HCT116 (cell line): ENCODE results near the gene BATF3. TPM values are rescaled to one million over a fixed set of nuclear protein-coding genes. Genes with fewer than 3 reads are reported as not detected.

ENCODE experiments used
- ATAC-seq: fragments of 200-7000 bp; cut with Tn5 transposase; 2 replicates; pipeline ENCODE4 v1.9.1; 2020; ENCODE audit warnings: mild to moderate bottlenecking, moderate library complexity
- BruUV-seq: library from RNA; stranded (reverse); fragments of 400-500 nt; replicated peaks from 2 replicates; lab custom pipeline; 2021; lab: Mats Ljungman, UMichigan
- CTCF ChIA-PET: fragments of 300-600 bp; sonication (Branson Sonifier 250); formaldehyde crosslinking; loops from one replicate; lab custom pipeline; 2021; ENCODE audit warnings: antibody characterized with exemption; lab: Charles Lee
- POLR2A ChIA-PET: fragments of 300-600, 350-600 bp; sonication (Branson Sonifier 250); formaldehyde crosslinking; loops from one replicate; lab custom pipeline; 2021; ENCODE audit warnings: antibody characterized with exemption; lab: Charles Lee
- RAD21 ChIA-PET, 2 experiments: fragments of 300-600 bp; sonication (Branson Sonifier 250); formaldehyde crosslinking; loops; one replicate each; lab custom pipeline; 2023; ENCODE audit warnings: low total read pairs in 2 of 2; ENCODE audit not compliant: uncharacterized antibody in 2 of 2, unreplicated experiment in 2 of 2, low non-redundant PET in 1 of 2; lab: Charles Lee
- DNase-seq: peaks from one replicate; pipeline ENCODE4 v3.0.0-alpha.2; 2010; ENCODE audit warnings: low read depth, low spot score
- H2AFZ ChIP-seq: fragments of 200-600 bp; shearing (Covaris generic), sonication (generic); 2 replicates; pipeline ENCODE4 v1.6.1; 2017; ENCODE audit warnings: low read depth, mixed run types, mixed read lengths, antibody characterized with exemption, low read length; ENCODE audit not compliant: poor library complexity, severe bottlenecking
- H3K27ac ChIP-seq: 2 replicates; pipeline ENCODE4 v1.5.1; 2012; ENCODE audit warnings: low read depth, low read length
- H3K27me3 ChIP-seq: fragments of 200-600 bp; sonication (generic); 2 replicates; pipeline ENCODE4 v1.6.1; 2016; ENCODE audit warnings: mixed run types, low read length, mixed read lengths; ENCODE audit not compliant: insufficient read depth
- H3K36me3 ChIP-seq, 2 experiments: fragments of 200-500 bp in 1 of 2; fragments of 200-600 bp in 1 of 2; sonication (Bioruptor generic) in 1 of 2; sonication (generic) in 1 of 2; 2 replicates each; pipeline versions ENCODE4 v1.5.1 to v1.6.1; 2014 to 2016; ENCODE audit warnings: low read length in 2 of 2, inconsistent platforms in 1 of 2, mixed read lengths in 1 of 2, mixed run types in 1 of 2; ENCODE audit not compliant: insufficient read depth in 2 of 2, control insufficient read depth in 1 of 2
- H3K4me1 ChIP-seq, 2 experiments: fragments of 200-600 bp in 1 of 2; sonication (generic) in 1 of 2; 2 replicates each; pipeline versions ENCODE4 v1.5.1 to v1.6.1; 2012 to 2017; ENCODE audit warnings: low read length in 2 of 2, inconsistent platforms in 1 of 2, mild to moderate bottlenecking in 1 of 2, mixed read lengths in 1 of 2, mixed run types in 1 of 2, moderate library complexity in 1 of 2; ENCODE audit not compliant: insufficient read depth in 2 of 2, control insufficient read depth in 1 of 2
- H3K4me2 ChIP-seq: fragments of 200-600 bp; sonication (generic); 2 replicates; pipeline ENCODE4 v1.6.1; 2017; ENCODE audit warnings: mixed run types, low read length, mixed read lengths
- H3K4me3 ChIP-seq, 2 experiments: fragments of 200-600 bp in 1 of 2; sonication (generic) in 1 of 2; replicated peaks in 1 of 2; 2 replicates each; pipeline ENCODE4 v1.5.1; 2011 to 2016; ENCODE audit warnings: low read length in 2 of 2, control low read depth in 1 of 2, low read depth in 1 of 2, mild to moderate bottlenecking in 1 of 2, mixed read lengths in 1 of 2, mixed run types in 1 of 2
- H3K79me2 ChIP-seq: fragments of 200-600 bp; sonication (generic); 2 replicates; pipeline ENCODE4 v1.6.1; 2017; ENCODE audit warnings: mild to moderate bottlenecking, mixed run types, low read length, moderate library complexity, mixed read lengths; ENCODE audit not compliant: insufficient read depth
- H3K9ac ChIP-seq: fragments of 200-600 bp; sonication (generic); 2 replicates; pipeline ENCODE4 v1.6.1; 2016; ENCODE audit warnings: low read length, mixed read lengths
- H3K9me2 ChIP-seq: fragments of 200-600 bp; sonication (generic), shearing (Covaris generic); 2 replicates; pipeline ENCODE4 v1.6.1; 2017; ENCODE audit warnings: mixed run types, mild to moderate bottlenecking, moderate library complexity; ENCODE audit not compliant: insufficient read depth
- H3K9me3 ChIP-seq, 2 experiments: fragments of 200-500 bp in 1 of 2; fragments of 200-600 bp in 1 of 2; sonication (Bioruptor generic) in 1 of 2; sonication (generic) in 1 of 2; 2 replicates each; pipeline ENCODE4 v1.6.1; 2014 to 2017; ENCODE audit warnings: low read length in 2 of 2, mixed read lengths in 2 of 2, inconsistent platforms in 1 of 2, low read depth in 1 of 2, mild to moderate bottlenecking in 1 of 2, mixed run types in 1 of 2, moderate library complexity in 1 of 2; ENCODE audit not compliant: control insufficient read depth in 1 of 2, insufficient read depth in 1 of 2
- H4K20me1 ChIP-seq: fragments of 200-600 bp; sonication (generic), shearing (Covaris generic); 2 replicates; pipeline ENCODE4 v1.6.1; 2017; ENCODE audit warnings: mixed run types, mild to moderate bottlenecking, moderate library complexity; ENCODE audit not compliant: insufficient read depth
- CEBPB ChIP-seq: IDR thresholded peaks from 2 replicates; pipeline ENCODE4 v1.6.1; 2012; ENCODE audit warnings: low read depth
- EGR1 ChIP-seq: IDR thresholded peaks from 2 replicates; pipeline ENCODE4 v1.6.1; 2012; ENCODE audit warnings: low read depth
- ELF1 ChIP-seq: IDR thresholded peaks from 2 replicates; pipeline ENCODE4 v1.6.1; 2012; ENCODE audit warnings: low read depth, borderline replicate concordance
- EZH2phosphoT487 ChIP-seq: fragments of 200-600 bp; IDR thresholded peaks from 2 replicates; pipeline ENCODE4 v1.6.1; 2018; ENCODE audit warnings: antibody characterized with exemption, borderline replicate concordance
- FOSL1 ChIP-seq: IDR thresholded peaks from 2 replicates; pipeline ENCODE4 v1.6.1; 2012; ENCODE audit warnings: low read depth
- JUND ChIP-seq: IDR thresholded peaks from 2 replicates; pipeline ENCODE4 v1.6.1; 2012
- POLR2A ChIP-seq: IDR thresholded peaks from 2 replicates; pipeline ENCODE4 v1.7.0; 2011; ENCODE audit warnings: borderline replicate concordance; ENCODE audit not compliant: insufficient read depth, insufficient read length; ENCODE audit errors: extremely low read depth
- RAD21 ChIP-seq: IDR thresholded peaks from 2 replicates; pipeline ENCODE4 v1.6.1; 2012; ENCODE audit warnings: low read depth, mild to moderate bottlenecking
- SIN3A ChIP-seq: IDR thresholded peaks from 2 replicates; pipeline ENCODE4 v1.6.1; 2012; ENCODE audit warnings: low read depth
- SRF ChIP-seq: IDR thresholded peaks from 2 replicates; pipeline ENCODE4 v1.6.1; 2012; ENCODE audit warnings: low read depth
- TCF7L2 ChIP-seq: IDR thresholded peaks from 2 replicates; pipeline ENCODE4 v1.7.0; 2011; ENCODE audit warnings: borderline replicate concordance, inconsistent platforms; ENCODE audit not compliant: insufficient read depth, insufficient read length; ENCODE audit errors: extremely low read depth
- ZFX ChIP-seq: fragments of 450-650 bp; IDR thresholded peaks from 2 replicates; pipeline ENCODE4 v1.6.1; 2017
- intact Hi-C: fragments of 100-400 bp; cut with micrococcal nuclease; formaldehyde crosslinking; loops from 2 replicates; pipeline ENCODE4 v1.10.0; 2022
- total RNA-seq: library from RNA; stranded (reverse); gene quantifications from one replicate; pipeline ENCODE4 v1.2.1, GENCODE V29; 2021; ENCODE audit not compliant: unreplicated experiment
- TF ChIP-seq, protein P1 (sequence below): IDR thresholded peaks from 2 replicates; pipeline ENCODE4 v1.6.1; 2012; ENCODE audit warnings: low read depth
- TF ChIP-seq, protein P2 (sequence below): IDR thresholded peaks from 2 replicates; pipeline ENCODE4 v1.6.1; 2012
- TF ChIP-seq, protein P3 (sequence below): IDR thresholded peaks from 2 replicates; pipeline ENCODE4 v1.6.1; 2011; ENCODE audit warnings: mild to moderate bottlenecking, low read length, moderate library complexity; ENCODE audit not compliant: insufficient replicate concordance; ENCODE audit errors: extremely low read depth
- TF ChIP-seq, protein P4 (sequence below): IDR thresholded peaks from 2 replicates; pipeline ENCODE4 v1.6.1; 2012

BATF3 gene
- total RNA-seq, 1 experiment from 2014 or later: 4.8 TPM

DNA sequence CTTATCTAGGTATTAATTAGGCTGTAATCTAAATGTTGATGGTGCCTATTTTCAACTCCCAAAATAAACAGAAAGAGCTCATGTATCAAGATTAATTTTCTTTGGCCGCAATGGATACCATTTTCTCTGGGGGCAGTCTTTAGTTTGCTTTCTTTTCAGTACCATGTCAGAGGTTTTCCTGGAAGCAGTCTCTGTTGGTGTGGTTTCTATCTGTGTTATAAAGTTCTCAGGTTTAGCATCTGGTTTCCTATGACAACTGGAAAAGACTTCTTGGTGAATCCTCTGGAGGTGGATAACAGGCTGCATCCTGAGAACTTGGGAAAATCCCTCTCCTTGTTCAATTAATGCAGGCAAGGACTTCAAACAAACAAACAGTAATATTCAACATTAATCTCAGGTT is 38.7 kb upstream of the BATF3 start (continued):
- TF ChIP-seq, protein P1, sequence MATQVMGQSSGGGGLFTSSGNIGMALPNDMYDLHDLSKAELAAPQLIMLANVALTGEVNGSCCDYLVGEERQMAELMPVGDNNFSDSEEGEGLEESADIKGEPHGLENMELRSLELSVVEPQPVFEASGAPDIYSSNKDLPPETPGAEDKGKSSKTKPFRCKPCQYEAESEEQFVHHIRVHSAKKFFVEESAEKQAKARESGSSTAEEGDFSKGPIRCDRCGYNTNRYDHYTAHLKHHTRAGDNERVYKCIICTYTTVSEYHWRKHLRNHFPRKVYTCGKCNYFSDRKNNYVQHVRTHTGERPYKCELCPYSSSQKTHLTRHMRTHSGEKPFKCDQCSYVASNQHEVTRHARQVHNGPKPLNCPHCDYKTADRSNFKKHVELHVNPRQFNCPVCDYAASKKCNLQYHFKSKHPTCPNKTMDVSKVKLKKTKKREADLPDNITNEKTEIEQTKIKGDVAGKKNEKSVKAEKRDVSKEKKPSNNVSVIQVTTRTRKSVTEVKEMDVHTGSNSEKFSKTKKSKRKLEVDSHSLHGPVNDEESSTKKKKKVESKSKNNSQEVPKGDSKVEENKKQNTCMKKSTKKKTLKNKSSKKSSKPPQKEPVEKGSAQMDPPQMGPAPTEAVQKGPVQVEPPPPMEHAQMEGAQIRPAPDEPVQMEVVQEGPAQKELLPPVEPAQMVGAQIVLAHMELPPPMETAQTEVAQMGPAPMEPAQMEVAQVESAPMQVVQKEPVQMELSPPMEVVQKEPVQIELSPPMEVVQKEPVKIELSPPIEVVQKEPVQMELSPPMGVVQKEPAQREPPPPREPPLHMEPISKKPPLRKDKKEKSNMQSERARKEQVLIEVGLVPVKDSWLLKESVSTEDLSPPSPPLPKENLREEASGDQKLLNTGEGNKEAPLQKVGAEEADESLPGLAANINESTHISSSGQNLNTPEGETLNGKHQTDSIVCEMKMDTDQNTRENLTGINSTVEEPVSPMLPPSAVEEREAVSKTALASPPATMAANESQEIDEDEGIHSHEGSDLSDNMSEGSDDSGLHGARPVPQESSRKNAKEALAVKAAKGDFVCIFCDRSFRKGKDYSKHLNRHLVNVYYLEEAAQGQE: no peak
- no peak for TF ChIP-seq RAD21
- TF ChIP-seq CEBPB: no peak
- no peak for TF ChIP-seq ZFX

DNA sequence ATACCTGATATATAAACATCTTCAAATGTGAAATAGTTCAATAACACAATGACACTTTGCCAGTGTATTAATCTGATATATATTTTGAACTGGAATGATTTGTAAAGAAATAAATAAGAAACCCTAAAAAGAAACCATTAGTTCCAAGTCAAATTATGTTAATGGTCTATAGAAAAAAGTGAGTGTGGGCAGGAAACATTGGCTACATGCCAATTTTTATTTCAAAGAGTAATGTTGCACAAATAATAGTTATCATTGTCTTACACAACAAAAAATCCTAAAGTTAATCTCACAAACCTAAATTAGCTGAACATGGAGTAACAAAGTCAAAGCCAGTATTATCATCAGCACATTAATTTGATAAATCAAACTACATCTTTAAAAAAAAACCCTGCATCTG is 37.9 kb upstream of the BATF3 start:
- ATAC-seq: no peak
- Histone ChIP-seq H2AFZ (no peak overlapping the region), H3K27ac (no peak overlapping the region), H4K20me1 (peaks cover 4% of the 10 kb centered on the region; the same call in 1 of the 2 replicates), H3K4me3 (no peak overlapping the region), H3K9ac (no peak overlapping the region), H3K79me2 (peaks cover 6% of the 10 kb centered on the region; the same call in 1 of the 2 replicates), H3K4me1 (no peaks in the 10 kb centered on the region), H3K4me2 (no peak overlapping the region), H3K36me3 (no peaks in the 10 kb centered on the region), H3K9me2 (no peaks in the 10 kb centered on the region), H3K9me3 (no peaks in the 10 kb centered on the region; a peak in 1 of 4 replicates), H3K27me3 (no peaks in the 10 kb centered on the region)
- BruUV-seq: no TSS peak
- ChIA-PET POLR2A (no interaction called here), CTCF (interaction anchor here (1.3 to 4.7 kb wide), 2 partner anchors 13 to 73 kb away, joined by 3 to 29 read pairs; no protein-coding TSS in a partner anchor), RAD21 (no interaction called here)
- no peak for DNase-seq
- intact Hi-C loops: no loop called here
- TF ChIP-seq SRF (no peak), TCF7L2 (no peak), ELF1 (no peak), FOSL1 (no peak), EGR1 (no peak), EZH2phosphoT487 (no peak), POLR2A (no peak), SIN3A (no peak), ZFX (no peak), RAD21 (no peak), JUND (no peak)
- TF ChIP-seq, protein P2, sequence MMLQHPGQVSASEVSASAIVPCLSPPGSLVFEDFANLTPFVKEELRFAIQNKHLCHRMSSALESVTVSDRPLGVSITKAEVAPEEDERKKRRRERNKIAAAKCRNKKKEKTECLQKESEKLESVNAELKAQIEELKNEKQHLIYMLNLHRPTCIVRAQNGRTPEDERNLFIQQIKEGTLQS: no peak
- TF ChIP-seq, protein P1: no peak
- TF ChIP-seq, protein P3, sequence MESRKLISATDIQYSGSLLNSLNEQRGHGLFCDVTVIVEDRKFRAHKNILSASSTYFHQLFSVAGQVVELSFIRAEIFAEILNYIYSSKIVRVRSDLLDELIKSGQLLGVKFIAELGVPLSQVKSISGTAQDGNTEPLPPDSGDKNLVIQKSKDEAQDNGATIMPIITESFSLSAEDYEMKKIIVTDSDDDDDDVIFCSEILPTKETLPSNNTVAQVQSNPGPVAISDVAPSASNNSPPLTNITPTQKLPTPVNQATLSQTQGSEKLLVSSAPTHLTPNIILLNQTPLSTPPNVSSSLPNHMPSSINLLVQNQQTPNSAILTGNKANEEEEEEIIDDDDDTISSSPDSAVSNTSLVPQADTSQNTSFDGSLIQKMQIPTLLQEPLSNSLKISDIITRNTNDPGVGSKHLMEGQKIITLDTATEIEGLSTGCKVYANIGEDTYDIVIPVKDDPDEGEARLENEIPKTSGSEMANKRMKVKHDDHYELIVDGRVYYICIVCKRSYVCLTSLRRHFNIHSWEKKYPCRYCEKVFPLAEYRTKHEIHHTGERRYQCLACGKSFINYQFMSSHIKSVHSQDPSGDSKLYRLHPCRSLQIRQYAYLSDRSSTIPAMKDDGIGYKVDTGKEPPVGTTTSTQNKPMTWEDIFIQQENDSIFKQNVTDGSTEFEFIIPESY: no peak
- TF ChIP-seq, protein P4, sequence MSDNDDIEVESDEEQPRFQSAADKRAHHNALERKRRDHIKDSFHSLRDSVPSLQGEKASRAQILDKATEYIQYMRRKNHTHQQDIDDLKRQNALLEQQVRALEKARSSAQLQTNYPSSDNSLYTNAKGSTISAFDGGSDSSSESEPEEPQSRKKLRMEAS: no peak
